Adipose tissue (tissue), 3 donors: ENCODE results near the gene VAMP2. TPM values are rescaled to one million over a fixed set of nuclear protein-coding genes. Genes with fewer than 3 reads are reported as not detected.

ENCODE experiments used
- H3K27ac ChIP-seq: one replicate; pipeline ENCODE4 v1.5.1; 2013; ENCODE audit warnings: low read depth, low read length
- WGBS, 3 donors: extraction: QIAGEN DNeasy Blood & Tissue Kit; methylation state at CpG; one replicate each; pipeline ENCODE4 v1.1.7; 2013; 5-methylcytosine and 5-hydroxymethylcytosine counted together
- polyA plus RNA-seq, 3 donors: library from polyadenylated mRNA; stranded (reverse); fragments of 200-250 nt; gene quantifications; one replicate each; pipeline ENCODE4 v1.2.3, GENCODE V29; 2013
- donor health status: healthy with polysubstance abuse.
- donor health status: Bipolar disorder and iron deficiency.
- donor health status: healthy.

Gene VAMP2
- polyA plus RNA-seq, 3 donors, result 36.0 to 52.6 (median 49.6) TPM

GRCh38 chr17:8159032-8159400, 3.7 kb downstream of the VAMP2 start:
- WGBS, 3 donors, result 54 to 64% (median 60%) methylated on average over 3 of the region's 3 CpGs
- no peak overlapping the region for H3K27ac ChIP-seq

GRCh38 chr17:8158267-8159031, 4.3 kb downstream of the VAMP2 start:
- WGBS, 3 donors, result 39 to 46% (median 42%) methylated on average over 20 of the region's 20 CpGs
- no peak overlapping the region for H3K27ac ChIP-seq

DNA sequence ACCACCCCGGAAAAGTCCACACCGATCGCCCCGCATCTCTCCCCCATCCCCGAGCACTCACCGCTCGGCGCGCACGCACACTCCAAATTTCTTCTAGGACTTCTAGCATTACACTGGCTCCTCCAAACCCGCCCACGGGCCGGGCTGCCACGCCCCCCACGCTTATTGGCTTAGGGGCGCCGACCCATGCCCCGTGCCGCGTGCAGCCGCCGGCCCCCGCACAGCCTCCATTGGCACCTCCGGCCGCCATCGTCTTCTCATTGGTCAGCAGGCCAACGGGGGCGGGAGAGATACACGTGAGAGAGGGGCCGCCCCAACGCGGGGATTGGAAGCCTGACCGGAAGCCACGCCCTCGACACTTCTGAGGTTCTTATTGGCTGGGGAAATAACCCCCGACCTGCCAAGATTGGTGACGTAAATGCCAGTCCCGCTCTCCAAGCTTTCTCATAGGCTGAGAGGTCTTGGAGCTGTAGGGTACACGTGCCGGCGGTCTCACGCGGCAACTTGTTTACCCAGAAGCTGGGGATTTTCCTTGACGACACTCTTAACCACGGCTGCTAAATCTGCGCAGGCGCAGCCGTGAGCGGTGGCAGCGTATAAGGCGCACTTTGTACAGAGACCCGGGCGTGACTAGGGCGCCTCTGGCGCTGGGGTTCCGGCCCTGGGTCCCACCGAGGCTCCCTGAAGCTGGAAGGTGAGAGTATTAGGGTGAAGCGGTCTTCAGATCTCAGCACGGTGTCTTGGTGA, 6.3 kb downstream of the VAMP2 start:
- H3K27ac ChIP-seq, result peak overlapping the region; percentile 96
- 0% methylated on average over 59 of the region's 59 CpGs for WGBS, 3 donors

- 0 to 2% (median 2%) methylated on average over 11 of the region's 11 CpGs for WGBS, 3 donors
- H3K27ac ChIP-seq, result peak overlapping the region; percentile 90
These were observed 6.8 kb downstream of the VAMP2 start for GRCh38 chr17:8155996-8156245.

GRCh38 chr17:8155231-8155995, 7.3 kb downstream of the VAMP2 start:
- WGBS, 3 donors, result 10 to 29% (median 29%) methylated on average over 14 of the region's 14 CpGs

GRCh38 chr17:8154608-8155155, 8.1 kb downstream of the VAMP2 start:
- 19 to 23% (median 22%) methylated on average over 11 of the region's 11 CpGs for WGBS, 3 donors
- H3K27ac ChIP-seq, result peak overlapping the region; percentile 90

More at GRCh38 chr17:8155231-8155995, 7.3 kb downstream of the VAMP2 start:
- peak overlapping the region; percentile 90 for H3K27ac ChIP-seq

GRCh38 chr17:8153957-8154607, 8.7 kb downstream of the VAMP2 start:
- H3K27ac ChIP-seq, result peak overlapping the region; percentile 90
- WGBS, 3 donors, result 2 to 3% (median 2%) methylated on average over 17 to 22 of the region's 22 CpGs

DNA sequence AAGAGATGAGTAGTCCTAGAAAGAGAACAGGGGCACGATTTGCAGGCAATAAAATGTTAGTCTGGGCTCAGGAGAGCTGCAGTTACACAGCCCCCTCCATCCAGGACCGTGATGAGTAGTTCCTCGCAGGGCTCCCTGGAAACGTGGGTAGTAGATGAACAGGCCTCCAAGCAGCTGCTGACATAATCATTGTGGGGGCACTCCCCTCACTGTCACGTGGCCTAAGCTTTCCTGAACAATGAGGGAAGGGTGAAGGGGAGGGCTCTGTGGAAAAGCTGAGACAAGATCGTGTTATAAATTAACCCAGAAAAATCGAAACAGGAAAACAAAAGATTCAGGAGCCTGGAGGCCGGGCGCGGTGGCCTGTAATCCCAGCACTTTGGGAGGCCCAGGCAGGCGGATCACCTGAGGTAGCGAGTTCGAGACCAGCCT, 9.2 kb downstream of the VAMP2 start:
- WGBS, 3 donors, result 7 to 19% (median 15%) methylated on average over 13 of the region's 13 CpGs
- H3K27ac ChIP-seq, result peak overlapping the region; percentile 90

- 64 to 68% (median 65%) methylated on average over 7 of the region's 7 CpGs for WGBS, 3 donors
- H3K27ac ChIP-seq, result peak overlapping the region; percentile 90
These were observed 9.7 kb downstream of the VAMP2 start for GRCh38 chr17:8153031-8153451.

DNA sequence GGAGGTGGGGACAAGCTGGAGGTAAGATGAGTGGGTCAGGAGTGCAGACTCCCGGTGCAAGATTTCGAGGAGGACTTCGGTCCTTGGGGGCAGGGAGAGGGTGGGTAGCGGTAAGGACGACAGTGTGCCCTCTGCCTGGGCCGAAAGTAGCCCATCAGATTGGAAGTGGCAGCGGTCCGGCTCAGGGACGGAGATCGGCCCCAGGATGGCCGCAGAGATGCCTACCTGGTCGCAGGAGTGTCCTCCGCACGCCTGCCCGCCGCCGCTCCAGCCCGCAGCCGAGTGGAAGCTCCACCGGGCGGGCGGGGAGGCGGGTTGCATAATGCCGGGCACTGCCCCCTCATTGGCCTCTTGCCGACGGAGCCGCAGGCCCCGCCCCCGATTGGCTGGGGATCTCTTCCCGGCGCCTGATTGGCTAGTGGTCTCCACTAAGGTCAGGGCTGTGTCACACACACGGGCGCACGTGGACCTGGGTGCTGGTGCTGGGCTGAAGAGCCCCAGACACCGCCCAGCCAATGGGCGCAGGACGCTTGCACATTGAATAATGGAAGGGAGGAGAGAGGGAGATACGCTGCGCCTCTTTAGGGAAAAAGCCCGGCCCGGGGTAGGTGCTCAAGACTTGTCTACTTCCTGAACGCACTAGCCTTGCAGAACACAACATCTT, 10.5 kb downstream of the VAMP2 start, which contains the start of gene PER1:
PER1 (minus strand) TSS at position 293 of the 664 bp plus-strand sequence. CDS start 1,698 bp downstream, outside the sequence.
- H3K27ac ChIP-seq, result peak within 1 kb of the TSS; percentile 92
- WGBS, 3 donors, result 4 to 7% (median 5%) methylated on average over 34 to 42 of the region's 42 CpGs

- WGBS, 3 donors, result 1 to 15% (median 2%) methylated on average over 21 to 22 of the region's 22 CpGs
- H3K27ac ChIP-seq, result peak overlapping the region; percentile 92
These were observed 11.1 kb downstream of the VAMP2 start for GRCh38 chr17:8151641-8152111.

DNA sequence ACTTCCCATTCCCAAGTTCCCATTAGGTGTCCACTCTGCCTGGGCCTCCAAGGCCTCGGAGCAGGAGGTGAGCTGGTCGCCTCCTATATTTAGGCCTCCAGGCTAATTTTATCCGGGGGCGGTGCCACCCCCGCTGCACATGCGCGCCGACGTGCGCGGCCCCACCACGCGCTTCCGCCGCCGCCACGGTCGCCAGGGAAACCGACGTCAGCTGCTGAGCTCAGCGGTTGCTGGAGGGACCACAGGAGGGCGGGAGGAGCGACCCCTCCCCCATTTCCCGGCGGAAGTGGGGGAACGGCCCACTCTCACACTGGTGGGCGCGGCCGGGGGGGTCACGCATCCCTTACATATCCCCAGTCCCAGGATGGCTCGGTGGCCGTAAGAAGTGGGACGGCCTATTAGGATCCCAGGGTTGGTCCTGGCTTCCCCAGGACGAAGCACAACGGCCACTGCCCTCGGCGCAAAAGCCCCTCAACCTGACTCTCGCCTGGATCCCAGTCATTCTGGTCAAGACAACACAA, 11.6 kb downstream of the VAMP2 start:
- WGBS, 3 donors, result 1 to 15% (median 3%) methylated on average over 37 to 38 of the region's 38 CpGs
- peak overlapping the region; percentile 92 for H3K27ac ChIP-seq

GRCh38 chr17:8150194-8151119, 12.3 kb downstream of the VAMP2 start:
- 72 to 76% (median 73%) methylated on average over 18 of the region's 18 CpGs for WGBS, 3 donors

DNA sequence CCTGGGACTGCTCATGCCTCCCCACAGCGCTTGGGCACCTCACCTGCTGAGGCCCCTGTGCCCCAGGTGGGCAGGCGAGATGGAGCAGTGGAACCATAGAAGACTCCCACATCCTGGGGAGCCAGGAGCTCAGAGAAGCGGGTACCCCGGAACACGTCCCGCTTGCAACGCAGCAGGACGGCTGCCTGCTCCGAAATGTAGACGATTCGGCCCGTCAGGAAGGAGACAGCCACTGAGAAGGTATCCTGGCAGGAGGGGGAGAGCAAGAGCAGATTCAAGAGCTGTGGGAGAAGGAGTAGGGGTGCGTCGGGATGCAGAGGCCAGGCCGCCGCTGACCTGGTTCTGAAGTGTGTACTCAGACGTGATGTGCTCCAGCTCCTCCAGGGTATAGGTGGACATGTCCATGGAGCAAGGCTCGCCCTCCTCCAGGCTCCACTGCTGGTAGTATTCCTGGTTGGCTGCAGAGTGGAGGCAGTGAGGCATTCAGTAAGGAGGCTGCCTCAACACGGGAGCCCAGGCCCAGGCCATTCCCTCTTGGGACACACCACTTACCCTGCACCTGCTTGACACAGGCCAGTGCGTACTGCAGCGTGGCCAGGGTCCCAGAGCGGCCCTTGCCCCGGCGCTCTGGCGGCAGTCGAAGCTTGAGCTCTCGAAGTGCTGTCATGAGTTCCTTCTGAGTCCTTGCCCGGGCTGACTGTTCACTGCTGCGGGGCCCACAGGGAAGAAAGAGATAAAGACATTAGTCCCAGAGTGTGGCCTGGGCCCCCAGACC, 13.1 kb downstream of the VAMP2 start:
- 94 to 95% (median 94%) methylated on average over 29 of the region's 29 CpGs for WGBS, 3 donors
- H3K27ac ChIP-seq, result no peak overlapping the region

More at GRCh38 chr17:8150194-8151119, 12.3 kb downstream of the VAMP2 start:
- no peak overlapping the region for H3K27ac ChIP-seq

DNA sequence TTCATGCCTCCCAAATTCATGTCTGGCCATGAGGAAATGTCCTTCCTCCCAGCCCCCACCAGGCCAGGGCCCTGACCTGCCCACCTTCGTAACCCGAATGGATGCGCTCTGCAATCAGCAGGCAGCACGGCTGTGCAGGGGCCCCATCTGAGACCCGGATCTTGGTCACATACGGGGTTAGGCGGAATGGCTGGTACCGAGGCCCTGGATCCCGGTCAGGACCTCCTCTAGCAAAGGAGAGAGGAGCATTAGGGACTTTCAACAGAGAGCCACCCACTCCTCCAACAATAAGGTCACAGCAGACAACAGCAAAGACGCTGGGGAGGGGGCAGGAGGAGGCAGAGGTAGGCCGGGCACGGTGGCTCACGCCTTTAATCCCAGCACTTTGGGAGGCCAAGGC, 14.2 kb downstream of the VAMP2 start:
- H3K27ac ChIP-seq, result no peak overlapping the region
- WGBS, 3 donors, result 90 to 95% (median 94%) methylated on average over 13 of the region's 13 CpGs
